ENCODE measurements around the gene UBE2J2. TPM values are rescaled to one million over a fixed set of nuclear protein-coding genes. Genes with fewer than 3 reads are reported as not detected.

UBE2J2 gene
- total and polyA plus RNA-seq, 4 experiments from 2014 or later: 79.4 to 96.7 (median 87.8) TPM

GRCh38 chr1:1267488-1268283 is 6.0 kb downstream of the UBE2J2 start:
- ChIA-PET POLR2A (ENCODE audit: partially characterized antibody) (no interaction called here), CTCF (ENCODE audit: partially characterized antibody) (no interaction called here)
- no peaks in the 10 kb centered on the region for H3K27me3 Mint-ChIP-seq
- no peak overlapping the region for H3K4me3 Mint-ChIP-seq
- intact Hi-C loops (cut with micrococcal nuclease): no loop called here
- peaks cover 25 to 51% (median 34%) of the 10 kb centered on the region in 4 donors for H3K4me1 Mint-ChIP-seq
- Histone ChIP-seq H3K27me3 (ENCODE audit: insufficient read depth, low read length) (no peaks in the 10 kb centered on the region), H3K4me3 (ENCODE audit: low read length in 2 of 2) (no peak overlapping the region), H3K36me3 (ENCODE audit: insufficient read depth, low read length) (peaks cover 8% of the 10 kb centered on the region), H3K4me1 (ENCODE audit: insufficient read depth, low read length) (peaks cover 34% of the 10 kb centered on the region), H3K27ac (ENCODE audit: low read depth, low read length) (no peak overlapping the region), H3K9me3 (ENCODE audit: control insufficient read depth in 1 of 2, low read length in 2 of 2) (no peaks in the 10 kb centered on the region)
- no peak overlapping the region for H3K27ac Mint-ChIP-seq
- no peak for DNase-seq
- H3K36me3 Mint-ChIP-seq: peaks cover 23 to 45% of the 10 kb centered on the region in 2 donors
- H3K9me3 Mint-ChIP-seq: no peaks in the 10 kb centered on the region

GRCh38 chr1:1264868-1265272 is 8.8 kb downstream of the UBE2J2 start:
- Mint-ChIP-seq H3K9me3 (peaks cover 0 to 1% (median 0%) of the 10 kb centered on the region in 8 donors), H3K27me3 (no peaks in the 10 kb centered on the region), H3K4me1 (peaks cover 18 to 43% (median 20%) of the 10 kb centered on the region in 4 donors), H3K36me3 (peaks cover 34 to 46% of the 10 kb centered on the region in 2 donors), H3K4me3 (no peak overlapping the region), H3K27ac (no peak overlapping the region)
- no peak overlapping the region for H3K4me3 ChIP-seq (ENCODE audit: low read length in 2 of 2)
- DNase-seq: peak in 2 of 5 donors; percentile 21 to 39
- peaks cover 17% of the 10 kb centered on the region for H3K4me1 ChIP-seq (ENCODE audit: insufficient read depth, low read length)
- CTCF ChIA-PET (ENCODE audit: partially characterized antibody): interaction anchor here (1.2 kb wide), 1 partner anchor 142 kb away, joined by 3 read pairs; no protein-coding TSS in a partner anchor
- intact Hi-C loops (cut with micrococcal nuclease): no loop called here
- POLR2A ChIA-PET (ENCODE audit: partially characterized antibody): no interaction called here
- H3K27me3 ChIP-seq (ENCODE audit: insufficient read depth, low read length): no peaks in the 10 kb centered on the region
- H3K27ac ChIP-seq (ENCODE audit: low read depth, low read length): no peak overlapping the region
- peaks cover 33% of the 10 kb centered on the region for H3K36me3 ChIP-seq (ENCODE audit: insufficient read depth, low read length)
- H3K9me3 ChIP-seq (ENCODE audit: control insufficient read depth in 1 of 2, low read length in 2 of 2): no peaks in the 10 kb centered on the region

- H3K4me3 ChIP-seq (ENCODE audit: low read length in 2 of 2): no peak overlapping the region
- CTCF ChIA-PET (ENCODE audit: partially characterized antibody): interaction anchor here (1.2 kb wide), 1 partner anchor 141 kb away, joined by 3 read pairs; no protein-coding TSS in a partner anchor
- DNase-seq: no peak
- H3K4me1 ChIP-seq (ENCODE audit: insufficient read depth, low read length): peaks cover 11% of the 10 kb centered on the region
- intact Hi-C loops (cut with micrococcal nuclease): no loop called here
- no peak overlapping the region for H3K27ac ChIP-seq (ENCODE audit: low read depth, low read length)
- H3K27me3 ChIP-seq (ENCODE audit: insufficient read depth, low read length): no peaks in the 10 kb centered on the region
- POLR2A ChIA-PET (ENCODE audit: partially characterized antibody): no interaction called here
- H3K27ac Mint-ChIP-seq: no peak overlapping the region
- no peaks in the 10 kb centered on the region for H3K9me3 ChIP-seq (ENCODE audit: control insufficient read depth in 1 of 2, low read length in 2 of 2)
- no peaks in the 10 kb centered on the region for H3K27me3 Mint-ChIP-seq
- peaks cover 36 to 49% of the 10 kb centered on the region in 2 donors for H3K36me3 Mint-ChIP-seq
- peaks cover 16 to 45% (median 18%) of the 10 kb centered on the region in 4 donors for H3K4me1 Mint-ChIP-seq
- H3K4me3 Mint-ChIP-seq: no peak overlapping the region
- peaks cover 0 to 4% (median 0%) of the 10 kb centered on the region in 8 donors for H3K9me3 Mint-ChIP-seq
- H3K36me3 ChIP-seq (ENCODE audit: insufficient read depth, low read length): peaks cover 35% of the 10 kb centered on the region
These were observed 9.6 kb downstream of the UBE2J2 start for GRCh38 chr1:1264026-1264425.

- Mint-ChIP-seq H3K4me3 (no peak overlapping the region), H3K4me1 (peaks cover 13 to 38% (median 20%) of the 10 kb centered on the region in 4 donors), H3K9me3 (peaks cover 0 to 4% (median 0%) of the 10 kb centered on the region in 8 donors), H3K36me3 (peaks cover 37 to 50% of the 10 kb centered on the region in 2 donors), H3K27ac (peak overlapping the region in 3 of 7 donors; percentile 53 to 68 (median 60)), H3K27me3 (no peaks in the 10 kb centered on the region)
- intact Hi-C loops (cut with micrococcal nuclease): no loop called here
- H3K27ac ChIP-seq (ENCODE audit: low read depth, low read length): no peak overlapping the region
- no peaks in the 10 kb centered on the region for H3K27me3 ChIP-seq (ENCODE audit: insufficient read depth, low read length)
- H3K4me1 ChIP-seq (ENCODE audit: insufficient read depth, low read length): peaks cover 11% of the 10 kb centered on the region
- POLR2A ChIA-PET (ENCODE audit: partially characterized antibody): no interaction called here
- H3K9me3 ChIP-seq (ENCODE audit: control insufficient read depth in 1 of 2, low read length in 2 of 2): no peaks in the 10 kb centered on the region
- no peak overlapping the region for H3K4me3 ChIP-seq (ENCODE audit: low read length in 2 of 2)
- CTCF ChIA-PET (ENCODE audit: partially characterized antibody): interaction anchor here (1.1 kb wide), 1 partner anchor 140 kb away, joined by 4 read pairs; no protein-coding TSS in a partner anchor
- peaks cover 35% of the 10 kb centered on the region for H3K36me3 ChIP-seq (ENCODE audit: insufficient read depth, low read length)
- DNase-seq: no peak
These were observed 10.9 kb downstream of the UBE2J2 start for GRCh38 chr1:1262758-1263157.

- Mint-ChIP-seq H3K36me3 (peaks cover 39 to 48% of the 10 kb centered on the region in 2 donors), H3K27me3 (no peaks in the 10 kb centered on the region), H3K4me1 (peaks cover 13 to 38% (median 20%) of the 10 kb centered on the region in 4 donors), H3K27ac (peak overlapping the region in 1 of 7 donors; percentile 87), H3K9me3 (peaks cover 0 to 4% (median 0%) of the 10 kb centered on the region in 8 donors), H3K4me3 (peak overlapping the region in 1 of 8 donors; percentile 57)
- intact Hi-C loops (cut with micrococcal nuclease): no loop called here
- H3K9me3 ChIP-seq (ENCODE audit: control insufficient read depth in 1 of 2, low read length in 2 of 2): no peaks in the 10 kb centered on the region
- H3K27me3 ChIP-seq (ENCODE audit: insufficient read depth, low read length): no peaks in the 10 kb centered on the region
- no peak for DNase-seq
- H3K4me1 ChIP-seq (ENCODE audit: insufficient read depth, low read length): peaks cover 11% of the 10 kb centered on the region
- ChIA-PET CTCF (ENCODE audit: partially characterized antibody) (interaction anchor here (1.1 kb wide), 1 partner anchor 139 kb away, joined by 4 read pairs; no protein-coding TSS in a partner anchor), POLR2A (ENCODE audit: partially characterized antibody) (no interaction called here)
- H3K4me3 ChIP-seq (ENCODE audit: low read length in 2 of 2): no peak overlapping the region
- peaks cover 35% of the 10 kb centered on the region for H3K36me3 ChIP-seq (ENCODE audit: insufficient read depth, low read length)
- no peak overlapping the region for H3K27ac ChIP-seq (ENCODE audit: low read depth, low read length)
These were observed 11.6 kb downstream of the UBE2J2 start for GRCh38 chr1:1262071-1262470.

GRCh38 chr1:1260843-1261560 is 12.7 kb downstream of the UBE2J2 start:
- H3K27ac Mint-ChIP-seq: peak overlapping the region; percentile 69 to 91 (median 85)
- H3K4me3 Mint-ChIP-seq: peak overlapping the region in 7 of 8 donors; percentile 28 to 75 (median 52)
- CTCF ChIA-PET (ENCODE audit: partially characterized antibody): interaction anchor here (0.7 kb wide), 1 partner anchor 140 kb away, joined by 3 read pairs; no protein-coding TSS in a partner anchor
- H3K4me1 Mint-ChIP-seq: peaks cover 13 to 37% (median 19%) of the 10 kb centered on the region in 4 donors
- H3K27me3 ChIP-seq (ENCODE audit: insufficient read depth, low read length): no peaks in the 10 kb centered on the region
- peaks cover 11% of the 10 kb centered on the region for H3K4me1 ChIP-seq (ENCODE audit: insufficient read depth, low read length)
- no peaks in the 10 kb centered on the region for H3K27me3 Mint-ChIP-seq
- POLR2A ChIA-PET (ENCODE audit: partially characterized antibody): no interaction called here
- H3K9me3 ChIP-seq (ENCODE audit: control insufficient read depth in 1 of 2, low read length in 2 of 2): no peaks in the 10 kb centered on the region
- peaks cover 40 to 50% of the 10 kb centered on the region in 2 donors for H3K36me3 Mint-ChIP-seq
- peak in 1 of 5 donors; percentile 20 for DNase-seq
- peaks cover 37% of the 10 kb centered on the region for H3K36me3 ChIP-seq (ENCODE audit: insufficient read depth, low read length)
- H3K9me3 Mint-ChIP-seq: peaks cover 0 to 4% (median 0%) of the 10 kb centered on the region in 8 donors
- H3K4me3 ChIP-seq (ENCODE audit: low read length in 2 of 2): no peak overlapping the region
- intact Hi-C loops (cut with micrococcal nuclease): no loop called here
- H3K27ac ChIP-seq (ENCODE audit: low read depth, low read length): no peak overlapping the region

All from CD4-positive, alpha-beta memory T cell (primary cell).